Measurements from ENCODE around the gene CALB2. TPM values are rescaled to one million over a fixed set of nuclear protein-coding genes. Genes with fewer than 3 reads are reported as not detected.

The CALB2 gene
- total and polyA plus RNA-seq, 2 of the 13 experiments (the other 11 are each of a cell fraction or from before 2014, with no cell fraction given): 0.37 to 0.40 TPM

DNA sequence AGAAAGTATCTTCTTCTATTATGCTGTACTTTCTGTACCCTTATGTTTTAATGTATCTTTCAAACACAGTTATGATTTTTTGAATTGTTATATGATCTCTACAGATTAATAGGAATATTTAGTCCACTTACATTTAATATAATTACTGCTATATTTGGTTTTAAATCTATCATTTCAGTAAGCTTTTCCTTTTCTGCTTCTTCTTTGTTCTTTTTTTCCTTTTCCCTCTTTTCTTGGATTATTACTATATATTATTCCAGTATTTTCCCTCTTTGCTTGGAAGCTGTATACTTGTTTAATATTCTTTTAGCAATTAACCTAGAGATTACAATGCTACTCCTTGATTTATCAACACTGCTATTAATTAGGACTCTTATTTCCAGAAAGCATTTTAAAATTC is 69.9 kb downstream of the CALB2 start:
- H3K27ac ChIP-seq (ENCODE audit: extremely low read length, insufficient read depth, low read length): no peak overlapping the region
- H3K9me3 ChIP-seq (ENCODE audit: low read length): no peaks in the 10 kb centered on the region
- H2AFZ ChIP-seq (ENCODE audit: low read length): no peak overlapping the region
- H3K4me3 ChIP-seq (replicated peaks in 1 of 3; ENCODE audit: insufficient read depth in 1 of 3, low read depth in 2 of 3, low read length in 3 of 3): no peak overlapping the region
- in situ Hi-C loops (cut with HindIII; ENCODE audit: extremely low pct_ligation_motif_present, low pct_unique_long_range_greater_than_20kb) (no loop called here), intact Hi-C loops (cut with micrococcal nuclease; ENCODE audit: unreplicated experiment) (loop anchor here (10.0 kb wide), 1 partner anchor 186 kb away; no protein-coding TSS in a partner anchor)
- CTCF ChIA-PET (ENCODE audit: low intra/inter-chr PET ratio, low total read pairs): no interaction called here
- no peaks in the 10 kb centered on the region for H3K36me3 ChIP-seq (replicated peaks in 1 of 2; ENCODE audit: control insufficient read depth in 1 of 2, insufficient read depth in 2 of 2, low read length in 2 of 2)
- H3K4me1 ChIP-seq (ENCODE audit: insufficient read depth, low read length): peaks cover 30% of the 10 kb centered on the region
- no peak overlapping the region for H3K9ac ChIP-seq (ENCODE audit: insufficient read depth, low read depth, low read length)
- H3K79me2 ChIP-seq (ENCODE audit: insufficient read depth, low read length): no peaks in the 10 kb centered on the region
- no peaks in the 10 kb centered on the region for H4K20me1 ChIP-seq (ENCODE audit: insufficient read depth, low read length)
- ATAC-seq: no peak
- DNase-seq (ENCODE audit: low spot score): no peak
- no TSS peak for BruUV-seq (replicated peaks)
- H3K27me3 ChIP-seq (ENCODE audit: control insufficient read depth in 1 of 2, insufficient read depth in 2 of 2, low read length in 2 of 2): peaks cover 11 to 44% of the 10 kb centered on the region in 2 experiments
- TF ChIP-seq ZNF777 (CRISPR knock-in tag; IDR thresholded peaks at IDR 0.05) (no peak), ZNF256 (CRISPR knock-in tag; conservative IDR thresholded peaks at IDR 0.05) (no peak), ZNF749 (CRISPR knock-in tag; IDR thresholded peaks at IDR 0.05; ENCODE audit: borderline replicate concordance) (no peak)
- no peak overlapping the region for H3K4me2 ChIP-seq (ENCODE audit: low read depth, low read length)
- POLR2A ChIA-PET: no interaction called here
- FAIRE-seq: no peak

DNA sequence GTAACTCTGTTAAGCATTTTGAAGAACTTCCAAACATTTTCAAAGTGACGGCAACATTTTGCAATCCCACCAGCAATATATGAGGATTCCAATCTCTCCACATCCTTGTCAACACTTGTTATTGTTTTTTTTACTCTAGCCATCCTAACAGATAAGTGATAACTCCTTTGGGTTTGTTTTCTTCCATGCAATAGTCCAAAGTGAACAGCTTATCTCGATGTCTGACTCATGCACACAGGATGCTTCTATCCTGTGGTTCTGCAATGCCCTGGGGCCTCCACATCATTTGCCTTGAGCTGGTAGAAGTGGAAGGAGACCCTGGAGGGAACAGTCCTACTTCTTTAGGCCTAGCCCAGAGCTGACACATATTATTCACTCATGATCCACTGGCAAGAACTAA is 70.4 kb downstream of the CALB2 start:
- ChIA-PET POLR2A (no interaction called here), CTCF (ENCODE audit: low intra/inter-chr PET ratio, low total read pairs) (no interaction called here)
- no peaks in the 10 kb centered on the region for H3K36me3 ChIP-seq (replicated peaks in 1 of 2; ENCODE audit: control insufficient read depth in 1 of 2, insufficient read depth in 2 of 2, low read length in 2 of 2)
- H3K27me3 ChIP-seq (ENCODE audit: control insufficient read depth in 1 of 2, insufficient read depth in 2 of 2, low read length in 2 of 2): peaks cover 9 to 41% of the 10 kb centered on the region in 2 experiments
- FAIRE-seq (no peak), DNase-seq (ENCODE audit: low spot score) (peak; percentile 45), ATAC-seq (no peak)
- in situ Hi-C loops (cut with HindIII; ENCODE audit: extremely low pct_ligation_motif_present, low pct_unique_long_range_greater_than_20kb) (no loop called here), intact Hi-C loops (cut with micrococcal nuclease; ENCODE audit: unreplicated experiment) (loop anchor here (10.0 kb wide), 1 partner anchor 186 kb away; no protein-coding TSS in a partner anchor)
- no peak overlapping the region for H3K9ac ChIP-seq (ENCODE audit: insufficient read depth, low read depth, low read length)
- H2AFZ ChIP-seq (ENCODE audit: low read length): no peak overlapping the region
- no peak overlapping the region for H3K27ac ChIP-seq (ENCODE audit: extremely low read length, insufficient read depth, low read length)
- H3K4me1 ChIP-seq (ENCODE audit: insufficient read depth, low read length): peaks cover 30% of the 10 kb centered on the region
- H4K20me1 ChIP-seq (ENCODE audit: insufficient read depth, low read length): no peaks in the 10 kb centered on the region
- 4% methylated on average over 2 of the region's 2 CpGs for WGBS (ENCODE audit: low lambda C conversion rate)
- BruUV-seq (replicated peaks): no TSS peak
- no peak overlapping the region for H3K4me3 ChIP-seq (replicated peaks in 1 of 3; ENCODE audit: insufficient read depth in 1 of 3, low read depth in 2 of 3, low read length in 3 of 3)
- H3K9me3 ChIP-seq (ENCODE audit: low read length): no peaks in the 10 kb centered on the region
- H3K79me2 ChIP-seq (ENCODE audit: insufficient read depth, low read length): no peaks in the 10 kb centered on the region
- H3K4me2 ChIP-seq (ENCODE audit: low read depth, low read length): no peak overlapping the region
- TF ChIP-seq ETV5 (CRISPR knock-in tag; IDR thresholded peaks at IDR 0.05; ENCODE audit: borderline replicate concordance) (peak; percentile 19; the same call in 1 of the 2 replicates), FOSL2 (CRISPR knock-in tag; IDR thresholded peaks at IDR 0.05) (peak; percentile 89), ZNF589 (CRISPR knock-in tag; conservative IDR thresholded peaks at IDR 0.05) (no peak), ARNT2 (CRISPR knock-in tag; IDR thresholded peaks at IDR 0.05; ENCODE audit: low read depth) (no peak), FOXP1 (IDR thresholded peaks at IDR 0.05) (no peak), FOXP1 (CRISPR knock-in tag; IDR thresholded peaks at IDR 0.05) (peak; percentile 24; the same call in 1 of the 2 replicates), ZFP37 (CRISPR knock-in tag; IDR thresholded peaks at IDR 0.05; ENCODE audit: borderline replicate concordance) (no peak), IRX3 (CRISPR knock-in tag; IDR thresholded peaks at IDR 0.05; ENCODE audit: borderline replicate concordance, low read depth) (no peak), KDM5A (IDR thresholded peaks at IDR 0.05; ENCODE audit: borderline replicate concordance, low read length) (no peak), ZNF274 (CRISPR knock-in tag; IDR thresholded peaks at IDR 0.05) (no peak), ZBTB8A (CRISPR knock-in tag; IDR thresholded peaks at IDR 0.05; ENCODE audit: borderline replicate concordance, low read depth) (no peak), CBFB (CRISPR knock-in tag; IDR thresholded peaks at IDR 0.05) (no peak), PBX3 (CRISPR knock-in tag; IDR thresholded peaks at IDR 0.05; ENCODE audit: borderline replicate concordance) (no peak), ZNF350 (CRISPR knock-in tag; IDR thresholded peaks at IDR 0.05; ENCODE audit: borderline replicate concordance, low read depth) (no peak)
- TF ChIP-seq, protein P1, sequence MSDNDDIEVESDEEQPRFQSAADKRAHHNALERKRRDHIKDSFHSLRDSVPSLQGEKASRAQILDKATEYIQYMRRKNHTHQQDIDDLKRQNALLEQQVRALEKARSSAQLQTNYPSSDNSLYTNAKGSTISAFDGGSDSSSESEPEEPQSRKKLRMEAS (IDR thresholded peaks at IDR 0.05): no peak
